BJ (cell line): ENCODE data around the gene ZNF337. TPM values are rescaled to one million over a fixed set of nuclear protein-coding genes. Genes with fewer than 3 reads are reported as not detected.

Experiments
- CTCF ChIA-PET: fragments of 350-600 bp; formaldehyde crosslinking; extraction: SDS; loops from one replicate; lab custom pipeline; 2021; ENCODE audit warnings: antibody characterized with exemption, inconsistent platforms; lab: Yijun Ruan, JAX
- POLR2A ChIA-PET: fragments of 300-600 bp; sonication (Branson Sonifier 250); formaldehyde crosslinking; extraction: SDS; loops from one replicate; lab custom pipeline; 2021; ENCODE audit warnings: antibody characterized with exemption; lab: Charles Lee
- DNase-seq: peaks from one replicate; pipeline ENCODE4 v3.0.0-alpha.2; 2011; ENCODE audit warnings: low read depth
- H3K27me3 ChIP-seq: 2 replicates; pipeline ENCODE4 v1.6.0; 2011; ENCODE audit warnings: low read length; ENCODE audit not compliant: control insufficient read depth, insufficient read depth
- H3K36me3 ChIP-seq: 2 replicates; pipeline ENCODE4 v1.5.1; 2011; ENCODE audit warnings: low read length; ENCODE audit not compliant: control insufficient read depth, insufficient read depth
- H3K4me3 ChIP-seq: 2 replicates; pipeline ENCODE4 v1.5.1; 2011; ENCODE audit warnings: low read depth, mild to moderate bottlenecking, control low read depth, low read length
- CTCF ChIP-seq: IDR thresholded peaks from 2 replicates; pipeline ENCODE4 v1.5.1; 2011; ENCODE audit warnings: low read depth, mild to moderate bottlenecking, control low read depth, inconsistent platforms, low read length, moderate library complexity; ENCODE audit not compliant: insufficient read depth
- polyA minus RNA-seq: library from RNA; depleted of rRNA, polyadenylated mRNA; stranded (reverse); fragments of >200 nt; gene quantifications from 2 replicates; pipeline ENCODE4 v1.2.3, GENCODE V29; 2011; rRNA and poly(A)+ RNA removed
- polyA plus RNA-seq: library from polyadenylated mRNA; depleted of rRNA; stranded (reverse); fragments of >200 nt; gene quantifications from 2 replicates; pipeline ENCODE4 v1.2.3, GENCODE V29; 2011; rRNA removed

Gene ZNF337
- polyA plus RNA-seq (8.2 and 10.9 TPM in 2 replicates), polyA minus RNA-seq (7.9 and 10.2 TPM in 2 replicates)

DNA sequence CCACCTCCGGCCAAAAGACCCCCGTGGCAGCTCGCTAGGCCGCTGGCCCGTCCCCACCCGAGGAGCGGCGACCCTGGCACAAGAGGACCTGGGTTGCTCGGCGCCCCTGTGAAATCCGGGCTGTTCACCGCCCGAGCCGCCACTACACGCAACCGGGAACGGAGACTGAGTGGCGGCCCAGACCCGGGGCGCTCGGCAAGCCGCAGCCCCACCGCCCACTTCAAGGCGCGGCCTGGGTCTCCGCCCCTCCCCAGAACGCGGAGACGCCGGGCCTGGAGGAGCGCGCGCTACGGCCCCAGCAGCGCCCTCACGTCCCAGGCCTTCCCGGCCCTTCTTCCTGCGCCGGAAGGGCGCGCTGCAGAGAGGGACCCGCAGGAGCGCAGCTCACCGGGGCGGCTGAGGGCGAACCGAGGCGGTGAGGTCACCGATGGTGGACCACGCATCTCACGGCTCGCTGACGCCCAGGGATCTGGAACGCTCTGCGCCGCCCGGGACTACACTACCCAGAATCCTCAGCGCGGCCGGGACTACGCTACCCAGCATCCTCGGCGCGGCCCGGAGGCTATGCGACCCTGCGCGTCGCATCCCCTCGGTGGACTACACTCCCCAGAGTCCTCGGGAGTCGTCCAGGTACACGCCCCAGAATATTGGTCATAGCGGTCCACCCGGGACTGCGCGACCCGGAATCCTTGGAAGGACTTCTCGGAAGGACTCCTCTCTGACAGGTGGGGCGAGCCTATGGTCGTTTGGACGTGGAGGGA, at the start of gene ZNF337:
TSS of gene ZNF337 (minus strand) at position 483 of the 761 bp plus-strand sequence. CDS start 10,436 bp downstream, outside the sequence.
- no peaks in the 10 kb centered on the region for H3K27me3 ChIP-seq
- H3K36me3 ChIP-seq: peaks cover 2% of the 10 kb centered on the region; the same call in 1 of the 2 replicates
- TF ChIP-seq CTCF: peak; percentile 34; the same call in 1 of the 2 replicates
- DNase-seq: peak; percentile 64
- H3K4me3 ChIP-seq: peak within 1 kb of the TSS; percentile 96
- CTCF ChIA-PET: no interaction called here
- POLR2A ChIA-PET: no interaction called here

GRCh38 chr20:25745738-25746137, 49.1 kb upstream of the ZNF337 start:
- H3K27me3 ChIP-seq: no peaks in the 10 kb centered on the region
- ChIA-PET POLR2A (no interaction called here), CTCF (no interaction called here)
- no peak overlapping the region for H3K4me3 ChIP-seq
- no peaks in the 10 kb centered on the region for H3K36me3 ChIP-seq
- no peak for TF ChIP-seq CTCF
- no peak for DNase-seq

- TF ChIP-seq CTCF: no peak
- H3K36me3 ChIP-seq: no peaks in the 10 kb centered on the region
- no peak overlapping the region for H3K4me3 ChIP-seq
- ChIA-PET POLR2A (no interaction called here), CTCF (no interaction called here)
- H3K27me3 ChIP-seq: no peaks in the 10 kb centered on the region
- DNase-seq: no peak
These were observed 48.4 kb upstream of the ZNF337 start for GRCh38 chr20:25745100-25745499.

DNA sequence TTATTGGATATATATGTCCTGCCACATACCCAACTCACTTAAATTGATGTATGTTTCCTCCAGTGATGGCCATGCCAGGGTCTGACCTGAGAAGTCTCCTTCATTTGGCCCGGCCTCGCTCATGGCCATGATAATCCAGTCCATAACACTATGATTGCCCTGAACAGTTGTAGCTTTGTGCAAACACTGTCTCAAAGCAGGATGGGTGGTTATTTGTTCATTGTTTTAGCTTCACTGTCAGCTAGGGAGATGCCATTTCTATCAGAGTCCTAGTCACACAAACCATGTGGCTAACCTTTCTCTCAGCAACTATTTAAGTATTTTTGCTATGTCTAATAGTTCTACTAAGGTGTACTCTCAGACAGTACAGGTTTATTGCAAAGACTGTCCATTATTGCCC, 47.6 kb upstream of the ZNF337 start:
- Histone ChIP-seq H3K4me3 (no peak overlapping the region), H3K27me3 (no peaks in the 10 kb centered on the region), H3K36me3 (no peaks in the 10 kb centered on the region)
- no peak for TF ChIP-seq CTCF
- ChIA-PET POLR2A (no interaction called here), CTCF (no interaction called here)
- no peak for DNase-seq

DNA sequence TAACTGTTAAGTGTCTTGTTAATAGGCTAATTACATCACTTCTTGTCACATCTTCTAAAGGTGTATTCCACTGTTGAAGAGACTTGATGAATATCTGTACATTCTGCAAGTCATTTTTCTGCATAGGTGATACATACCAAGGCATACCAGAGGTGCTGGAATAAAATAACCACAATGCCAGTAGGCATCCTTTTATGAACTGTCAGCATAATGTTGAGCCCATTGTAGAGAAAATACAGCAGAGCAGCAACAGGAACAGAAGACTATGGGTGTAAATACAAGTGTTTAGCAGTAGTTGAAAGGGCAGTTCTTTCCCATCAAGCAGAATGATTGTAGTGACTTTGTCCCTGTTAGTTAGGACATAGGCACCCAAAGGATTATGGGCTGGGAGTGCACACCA, 44.4 kb upstream of the ZNF337 start:
- no peak for DNase-seq
- CTCF ChIA-PET: no interaction called here
- H3K36me3 ChIP-seq: no peaks in the 10 kb centered on the region
- no peaks in the 10 kb centered on the region for H3K27me3 ChIP-seq
- no peak for TF ChIP-seq CTCF
- no peak overlapping the region for H3K4me3 ChIP-seq
- POLR2A ChIA-PET: no interaction called here
